ENCODE measurements around the gene SAP130.
A peak's percentile ranks its signal among the peaks of the same experiment; 100 is the strongest.

Gene SAP130

DNA sequence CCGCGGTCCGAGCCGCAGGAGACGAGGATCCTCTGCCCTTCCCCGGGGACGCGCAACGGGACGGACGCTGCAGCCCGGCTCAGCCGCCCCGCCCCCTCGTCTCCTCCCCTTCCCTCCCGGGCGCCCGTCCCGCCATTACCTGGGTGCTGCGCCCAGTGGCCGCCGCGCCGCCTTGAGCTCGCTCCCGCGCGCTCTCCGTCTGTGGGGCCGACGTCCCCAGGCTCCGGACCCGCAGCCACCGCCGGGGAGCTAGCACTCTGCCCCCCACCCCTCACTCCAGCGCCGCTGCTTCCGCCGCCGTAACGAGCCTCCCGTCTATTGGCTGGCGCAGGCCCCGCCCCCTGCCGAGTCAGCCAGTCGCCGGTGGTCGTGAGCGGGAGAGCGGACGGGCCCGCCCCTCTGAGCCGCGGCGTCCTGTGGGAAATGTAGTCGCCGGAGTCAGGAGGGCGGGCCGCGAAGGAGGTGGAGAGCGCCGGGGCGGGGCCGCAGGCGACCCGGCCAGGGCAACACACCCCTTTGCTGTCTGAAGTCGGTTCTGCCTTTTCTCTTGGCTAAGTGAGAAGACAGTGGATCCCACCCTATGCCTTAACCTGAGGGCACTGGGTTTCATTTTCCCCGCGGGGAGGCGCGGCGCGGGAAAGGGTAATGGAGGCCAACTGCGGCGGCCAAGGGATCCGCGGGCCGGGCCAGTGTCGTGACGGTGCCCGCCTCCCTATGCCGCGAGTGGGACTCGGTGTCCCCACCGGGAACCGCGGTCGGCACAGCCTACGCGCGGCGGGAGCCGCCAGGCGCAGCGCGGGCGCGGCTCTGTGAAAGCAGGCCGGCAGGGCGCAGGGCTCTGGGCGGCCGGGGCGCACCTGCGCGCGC, at the start of gene SAP130:
TSS of gene SAP130 (minus strand) at position 259 of the 867 bp plus-strand sequence. CDS start 1,767 bp downstream, outside the sequence.
- DNase-seq (ENCODE audit: low read depth in 2 of 2), result peak; percentile 97 to 98

DNA sequence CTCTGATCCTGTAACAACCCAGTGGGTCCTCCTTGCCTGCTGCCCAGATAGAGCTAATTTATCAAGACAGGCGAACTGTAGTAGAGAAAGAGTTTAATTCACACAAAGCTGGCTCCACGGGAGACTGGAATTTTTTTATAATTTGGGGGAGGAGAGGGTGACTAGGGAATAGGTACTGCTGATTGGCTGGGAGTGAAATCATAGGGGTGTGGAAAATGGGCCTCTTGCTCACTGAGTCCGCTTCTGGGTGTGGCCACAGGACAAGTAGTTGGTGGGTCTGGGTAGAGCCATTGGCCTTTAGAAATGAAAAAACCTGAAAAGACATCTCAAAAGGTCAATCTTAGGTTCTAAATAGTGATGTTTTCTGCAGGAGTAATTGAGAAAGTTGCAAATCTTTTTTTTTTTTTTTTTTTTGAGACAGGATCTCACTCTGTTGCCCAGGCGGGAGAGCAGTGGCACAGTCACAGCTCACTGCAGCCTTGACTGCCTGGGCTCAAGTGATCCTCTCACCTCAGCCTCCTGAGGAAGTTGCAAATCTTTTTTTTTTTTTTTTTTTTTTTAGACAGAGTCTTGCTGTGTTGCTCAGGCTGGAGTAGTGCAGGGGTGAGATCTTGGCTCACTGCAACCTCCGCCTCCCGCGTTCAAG, 48.7 kb upstream of the SAP130 start:
- no peak for DNase-seq (ENCODE audit: low read depth in 2 of 2)

DNA sequence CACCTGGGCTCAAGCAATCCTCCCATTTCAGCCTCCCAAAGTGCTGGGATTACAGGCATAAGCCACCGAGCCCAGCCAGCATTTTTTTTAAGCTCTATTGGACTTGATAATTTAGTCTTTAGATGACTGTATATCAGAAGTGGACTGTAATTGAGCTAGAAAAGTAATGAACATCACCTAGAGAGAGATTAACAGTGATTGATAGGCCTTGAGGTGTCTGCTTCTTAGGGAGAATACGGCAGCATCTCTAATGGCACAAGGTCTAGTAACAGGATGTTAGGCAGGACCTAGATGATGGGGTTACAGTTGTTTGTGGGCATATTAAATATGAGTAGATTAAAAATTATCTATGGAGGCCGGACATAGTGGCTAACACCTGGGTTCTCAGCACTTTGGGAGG, 45.4 kb upstream of the SAP130 start:
- no peak for DNase-seq (ENCODE audit: low read depth in 2 of 2)

DNA sequence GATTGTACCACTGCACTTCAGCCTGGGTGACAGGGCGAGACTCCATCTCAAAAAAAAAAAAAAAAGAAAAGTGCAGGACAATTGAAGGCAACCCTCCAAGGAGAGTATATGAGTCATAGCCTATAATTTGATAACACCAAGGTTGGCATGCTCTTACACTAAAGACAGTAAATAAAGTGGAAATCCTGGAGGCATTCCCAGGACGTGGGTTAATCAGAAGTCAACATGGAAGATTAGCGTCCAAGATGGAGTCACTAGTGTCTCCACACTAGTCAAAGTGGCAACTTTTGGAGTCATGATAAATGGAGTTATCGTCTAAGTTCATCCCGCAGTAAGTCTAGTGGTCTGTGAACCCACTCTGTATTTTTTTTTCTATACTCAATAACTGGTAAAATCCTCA, 41.9 kb upstream of the SAP130 start:
- DNase-seq (ENCODE audit: low read depth in 2 of 2), result no peak

DNA sequence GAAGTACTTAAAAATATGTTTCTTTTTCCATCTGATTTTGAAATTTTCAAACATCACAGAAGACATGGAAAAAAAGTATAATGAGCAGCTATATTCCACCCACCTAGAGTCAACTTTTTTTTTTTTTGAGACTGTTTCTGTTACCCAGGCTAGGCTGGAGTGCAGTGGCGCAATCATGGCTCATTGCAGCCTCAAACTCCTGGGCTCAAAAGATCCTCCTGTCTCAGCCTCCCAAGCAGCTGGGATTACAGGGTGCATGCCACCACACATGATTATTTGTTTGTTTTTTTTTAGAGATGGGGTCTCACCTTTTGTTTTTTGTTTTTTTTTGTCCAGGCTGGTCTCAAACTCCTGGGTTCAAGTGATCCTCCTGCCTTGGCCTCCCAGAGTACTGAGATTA, 36.5 kb upstream of the SAP130 start:
- DNase-seq (ENCODE audit: low read depth in 2 of 2), result no peak

DNA sequence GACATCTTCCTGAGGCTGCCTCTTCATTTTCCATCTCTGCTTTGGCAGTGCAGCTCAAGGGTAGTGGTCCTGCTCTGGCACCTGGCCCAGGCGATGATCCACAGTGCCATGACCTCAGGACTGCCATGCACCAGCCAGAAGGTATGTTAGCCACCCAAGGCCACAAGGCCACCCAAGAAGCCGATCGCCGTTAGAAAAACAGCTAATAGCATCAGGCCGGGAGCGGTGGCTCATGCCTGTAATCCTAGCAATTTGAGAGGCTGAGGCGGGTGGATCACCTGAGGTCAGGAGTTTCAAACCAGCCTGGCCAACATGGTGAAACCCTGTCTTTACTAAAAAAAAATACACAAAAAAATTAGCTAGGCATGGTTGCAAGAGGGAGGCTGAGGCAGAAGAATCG, 34.7 kb upstream of the SAP130 start:
- DNase-seq (ENCODE audit: low read depth in 2 of 2), result no peak

DNA sequence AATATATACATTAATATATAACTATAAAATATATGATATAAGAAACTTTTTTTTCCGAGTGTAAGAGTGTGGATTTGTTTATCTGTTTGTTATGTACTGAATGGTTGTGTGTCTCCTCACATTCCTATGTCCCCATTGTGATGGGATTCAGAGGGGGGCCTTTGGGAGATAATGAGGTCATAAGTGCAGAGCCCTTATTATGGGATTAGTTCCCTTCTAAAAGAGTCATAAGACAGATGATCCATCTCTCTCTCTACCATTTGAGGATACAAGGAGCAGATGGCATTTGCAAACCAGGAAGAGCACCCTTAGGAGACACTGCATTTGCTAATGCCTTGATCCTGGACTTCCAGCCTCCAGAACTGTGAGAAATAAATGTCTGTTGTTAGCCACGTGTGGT, 30.3 kb upstream of the SAP130 start:
- DNase-seq (ENCODE audit: low read depth in 2 of 2), result no peak

DNA sequence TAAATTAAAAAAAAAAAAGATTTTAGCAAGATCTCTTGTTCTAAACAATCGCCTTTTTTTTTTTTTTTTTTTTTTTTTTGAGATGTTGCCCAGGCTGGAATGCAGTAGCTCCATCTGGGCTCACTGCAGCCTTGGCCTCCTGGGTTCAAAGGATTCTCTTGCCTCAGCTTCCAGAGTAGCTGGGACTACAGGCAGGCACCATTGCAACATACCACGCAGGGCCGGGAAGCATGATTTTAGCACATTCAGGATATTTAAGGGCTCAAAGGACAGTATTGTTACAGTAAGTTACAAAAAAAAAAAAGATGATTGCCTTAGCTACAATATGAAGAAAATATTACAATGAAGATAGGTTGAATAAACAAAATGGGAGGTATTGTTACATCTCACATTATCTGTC, 29.5 kb upstream of the SAP130 start:
- DNase-seq (ENCODE audit: low read depth in 2 of 2), result no peak

DNA sequence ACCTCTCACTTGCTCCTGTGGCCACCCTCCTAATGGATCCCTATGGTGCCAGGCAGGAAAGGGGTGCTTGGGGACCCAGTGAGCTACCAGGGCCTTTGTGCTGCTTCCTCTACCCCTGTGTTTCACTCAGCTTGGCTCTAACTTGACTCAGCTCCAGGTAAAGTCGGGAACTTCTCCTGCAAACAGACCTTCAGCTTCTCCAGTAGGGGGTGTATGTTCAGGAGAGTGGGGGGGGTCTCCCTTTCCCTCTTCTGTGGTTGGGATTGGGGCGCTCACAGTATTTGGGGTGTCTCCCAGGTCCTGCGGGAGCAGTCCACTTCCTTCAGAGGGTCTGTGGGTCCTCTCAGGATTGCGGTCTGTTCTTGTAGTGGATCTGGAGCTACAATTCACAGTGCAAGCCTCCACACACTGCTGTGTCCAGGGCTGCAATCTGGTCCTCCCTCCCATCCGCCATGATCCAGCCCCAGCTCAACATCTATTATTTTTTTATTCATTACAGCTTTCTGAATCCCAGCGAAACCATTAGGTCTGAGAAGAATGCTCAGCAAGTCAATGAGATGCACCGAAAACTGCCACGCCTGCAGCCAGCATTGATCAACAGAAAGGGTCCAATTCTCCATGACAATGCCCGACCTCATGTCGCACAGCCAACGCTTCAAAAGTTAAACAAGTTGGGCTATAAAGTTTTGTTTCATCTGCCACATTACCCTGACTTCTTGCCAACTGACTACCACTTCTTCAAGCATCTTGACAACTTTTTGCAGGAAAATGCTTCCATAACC, 26.4 kb upstream of the SAP130 start:
- DNase-seq (ENCODE audit: low read depth in 2 of 2), result no peak

DNA sequence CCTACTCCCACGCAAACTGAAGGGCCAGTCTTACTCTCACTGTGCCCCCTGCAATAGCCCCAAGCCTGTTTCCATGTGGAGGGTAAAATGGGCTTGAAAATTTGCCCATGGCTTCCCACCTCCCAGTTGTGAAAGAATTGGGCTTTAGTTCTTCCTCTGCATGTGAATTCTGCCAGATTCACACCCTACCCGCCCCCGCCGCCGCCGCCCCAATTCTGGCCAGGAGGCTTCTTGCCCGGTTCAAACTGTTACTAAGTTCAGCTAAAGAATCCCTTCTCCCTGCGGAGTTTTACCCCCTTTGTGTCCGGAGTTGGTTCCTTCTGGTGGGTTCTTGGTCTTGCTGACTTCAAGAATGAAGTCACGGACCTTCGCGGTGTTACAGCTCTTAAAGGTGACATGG, 25.5 kb upstream of the SAP130 start:
- no peak for DNase-seq (ENCODE audit: low read depth in 2 of 2)

DNA sequence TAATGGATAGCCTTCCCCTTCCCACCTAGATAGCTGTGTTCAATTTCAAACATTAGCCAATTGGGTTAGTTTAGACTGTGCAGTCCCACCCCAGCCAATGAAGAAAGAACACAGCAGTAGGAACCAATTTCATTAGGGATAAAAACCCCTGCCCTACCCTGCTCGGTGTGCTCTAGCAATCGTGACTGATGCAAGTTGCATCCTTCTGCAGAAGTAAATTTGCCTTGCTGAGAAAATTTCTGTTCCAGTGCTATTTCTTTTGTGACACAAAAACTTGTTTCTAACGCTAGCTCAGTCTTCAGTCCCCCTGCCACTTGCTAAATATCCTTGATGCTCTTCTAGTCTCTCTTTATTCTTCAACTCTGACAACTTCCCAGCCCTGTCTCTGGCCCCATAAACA, 15.2 kb upstream of the SAP130 start:
- DNase-seq (ENCODE audit: low read depth in 2 of 2), result no peak

DNA sequence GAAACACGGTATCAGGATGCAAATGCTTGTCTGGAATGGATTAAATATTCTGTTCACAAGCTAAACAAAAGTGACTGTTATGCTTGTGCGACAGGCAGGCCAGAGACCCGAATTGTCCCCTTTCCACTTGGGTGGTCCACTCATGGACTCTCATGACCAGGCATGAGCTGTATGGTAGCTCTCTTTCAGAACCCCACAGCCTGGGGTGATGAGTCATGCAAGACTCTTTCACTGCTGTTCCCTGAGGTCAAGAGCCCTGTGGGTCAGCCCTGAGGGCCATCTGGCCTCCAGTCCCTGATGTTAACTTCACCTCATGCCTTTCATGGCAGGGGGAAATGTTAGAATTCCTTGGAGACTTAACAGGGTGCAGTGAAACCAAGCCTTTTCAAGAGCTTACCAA, 13.7 kb upstream of the SAP130 start:
- DNase-seq (ENCODE audit: low read depth in 2 of 2), result no peak

DNA sequence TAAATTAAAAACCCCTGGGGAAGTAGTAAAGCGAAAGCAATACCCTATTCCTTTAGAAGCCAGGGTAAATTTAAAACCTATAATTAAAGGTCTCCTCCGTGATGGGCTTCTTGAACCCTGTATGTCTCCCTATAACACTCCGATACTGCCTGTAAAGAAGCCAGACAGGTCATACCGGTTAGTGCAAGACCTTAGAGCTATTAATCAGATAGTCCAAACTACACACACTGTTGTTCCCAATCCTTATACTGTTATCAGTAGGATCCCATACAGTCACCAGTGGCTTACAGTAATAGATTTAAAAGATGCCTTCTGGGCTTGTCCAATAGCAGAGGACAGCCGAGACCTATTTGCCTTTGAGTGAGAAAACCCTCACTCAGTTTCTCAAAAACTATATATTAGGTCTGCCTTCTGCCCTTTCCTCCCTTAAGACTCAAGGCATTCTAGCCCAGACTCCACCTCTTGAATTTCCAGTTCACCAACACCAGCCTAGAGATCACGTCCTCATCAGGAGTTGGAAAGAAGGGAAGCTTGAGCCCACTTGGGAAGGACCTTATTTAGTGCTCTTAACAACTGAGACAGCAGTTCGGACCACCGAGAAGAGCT, 12.4 kb upstream of the SAP130 start:
- no peak for DNase-seq (ENCODE audit: low read depth in 2 of 2)

DNA sequence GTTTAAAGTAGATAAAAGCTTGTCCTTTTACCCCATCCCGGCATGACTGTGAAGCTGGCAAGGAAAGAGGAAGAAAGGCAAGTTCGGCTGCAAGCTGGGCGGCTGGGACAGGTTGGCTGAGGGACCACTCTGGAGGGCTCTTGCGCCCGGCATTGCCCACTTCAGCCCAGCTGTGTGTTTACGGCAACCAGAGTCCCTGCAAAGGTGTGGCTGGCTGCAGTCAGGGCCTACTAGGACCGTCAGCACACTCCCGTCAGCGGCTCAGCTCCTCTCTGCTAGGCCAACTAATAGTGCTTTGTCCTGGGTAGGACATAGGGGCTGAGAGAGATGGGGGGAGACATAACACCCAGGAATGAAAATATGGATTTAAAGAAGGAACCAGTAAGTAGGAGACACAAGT, 11.7 kb upstream of the SAP130 start:
- DNase-seq (ENCODE audit: low read depth in 2 of 2), result no peak

DNA sequence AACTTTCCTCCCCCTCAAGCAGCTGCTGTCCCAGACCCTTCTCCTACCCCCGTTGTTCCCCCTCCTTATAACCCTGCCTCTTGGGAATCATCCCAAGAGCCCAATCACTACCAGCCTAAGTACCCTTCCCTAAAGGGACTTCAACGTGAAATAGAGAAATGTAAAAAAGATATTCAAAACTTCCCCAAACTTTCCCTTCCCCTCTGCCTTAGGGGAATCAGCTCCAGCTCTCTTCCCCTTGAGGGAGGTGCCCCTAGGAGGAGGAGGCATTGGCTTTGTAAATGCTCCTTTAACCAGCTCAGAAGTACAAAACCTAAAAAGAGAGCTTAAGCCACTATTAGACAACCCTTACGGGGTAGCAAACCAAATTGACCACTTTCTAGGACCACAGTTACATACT, 10.6 kb upstream of the SAP130 start:
- no peak for DNase-seq (ENCODE audit: low read depth in 2 of 2)

DNA sequence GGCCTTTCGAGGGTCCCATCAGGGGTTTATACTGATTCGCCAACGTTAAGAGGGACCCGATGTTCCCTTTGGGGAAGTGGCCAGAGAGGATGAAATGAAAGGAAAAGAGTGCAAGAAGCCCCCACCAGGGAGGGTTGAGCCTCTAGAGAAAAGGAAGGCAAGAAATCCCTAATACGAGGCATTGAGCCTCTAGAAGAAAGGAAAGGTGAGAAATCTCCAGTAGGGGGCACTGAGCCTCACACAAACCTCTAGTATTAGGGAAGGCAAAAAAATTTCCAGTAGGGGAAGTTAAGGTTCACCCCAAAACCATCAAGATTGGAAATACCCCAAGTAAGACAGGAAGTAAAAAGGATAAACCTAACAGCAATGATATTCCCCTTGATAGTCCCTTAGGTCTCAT, 9.8 kb upstream of the SAP130 start:
- DNase-seq (ENCODE audit: low read depth in 2 of 2), result no peak

DNA sequence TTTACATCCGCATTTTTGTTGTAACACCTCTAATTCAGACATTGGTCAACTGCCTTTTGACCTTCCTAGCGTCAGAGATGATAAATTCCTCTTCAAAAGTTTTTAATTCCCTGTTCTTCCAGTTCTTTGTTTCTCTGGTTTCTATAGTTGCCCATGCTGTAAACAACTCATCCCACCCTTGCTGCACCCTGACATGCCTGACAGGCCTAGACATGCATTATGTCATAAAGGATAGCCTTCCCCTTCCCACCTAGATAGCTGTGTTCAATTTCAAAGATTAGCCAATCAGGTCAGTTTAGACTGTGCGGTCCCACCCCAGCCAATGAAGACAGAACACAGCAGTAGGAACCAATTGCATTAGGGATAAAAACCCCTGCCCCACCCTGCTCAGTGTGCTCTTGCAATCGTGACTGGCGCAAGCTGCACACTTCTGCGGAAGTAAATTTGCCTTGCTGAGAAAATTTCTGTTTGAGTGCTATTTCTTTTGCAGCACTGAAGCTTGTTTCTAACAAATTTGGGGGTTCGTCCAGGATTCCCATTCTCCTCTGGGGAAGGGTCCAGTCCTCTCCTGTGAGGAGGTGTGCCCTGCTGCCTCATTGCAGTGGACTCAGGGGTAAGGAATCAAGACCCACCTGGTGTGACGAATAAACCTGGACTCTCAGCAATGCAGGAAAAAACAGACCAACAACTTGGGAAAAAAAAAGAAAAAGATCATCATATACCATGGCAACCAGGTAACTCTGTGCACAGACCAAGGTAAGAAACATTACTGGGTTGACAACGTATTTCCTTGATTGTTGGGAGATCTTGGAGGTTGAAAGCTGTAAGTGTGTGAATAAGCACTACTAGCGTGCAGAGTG, 9.1 kb upstream of the SAP130 start:
- no peak for DNase-seq (ENCODE audit: low read depth in 2 of 2)

DNA sequence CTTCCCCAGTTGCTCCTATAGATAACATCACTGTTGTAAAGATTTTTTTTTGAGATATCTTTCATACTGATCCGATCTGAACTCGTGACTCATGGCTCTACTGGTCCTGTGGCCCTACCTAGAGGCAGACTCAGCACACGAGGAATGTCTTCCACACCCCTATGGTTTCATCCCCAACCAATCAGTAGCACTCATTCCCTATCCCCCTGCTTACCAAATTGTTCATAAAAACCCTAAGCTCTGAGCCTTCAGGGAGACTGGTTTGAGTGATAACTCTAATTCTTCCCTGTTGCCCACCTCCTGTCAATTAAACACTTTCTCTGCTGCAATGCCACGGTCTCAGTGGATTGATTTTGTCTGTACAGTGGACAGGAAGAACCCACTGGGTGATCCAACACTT, 4.2 kb upstream of the SAP130 start:
- no peak for DNase-seq (ENCODE audit: low read depth in 2 of 2)

DNA sequence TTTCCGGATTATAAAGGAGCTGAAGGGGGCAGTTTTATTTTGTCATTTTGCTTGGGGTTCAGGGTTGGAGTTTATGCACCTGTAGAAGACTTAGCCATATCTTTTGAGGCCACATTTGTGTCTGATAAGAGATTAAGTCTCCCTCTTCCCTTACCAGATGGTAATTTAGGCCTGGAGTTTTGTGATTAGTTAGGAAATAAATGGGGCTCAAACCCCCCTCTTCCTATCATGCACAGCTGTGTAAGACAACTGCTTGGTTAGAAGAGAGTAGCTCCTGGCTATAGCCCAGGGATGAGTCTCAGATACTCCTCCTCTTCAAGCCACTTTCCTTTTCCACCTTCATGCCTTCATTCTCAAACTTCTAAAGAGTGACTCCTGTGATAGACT, 802 bp upstream of the SAP130 start:
- DNase-seq (ENCODE audit: low read depth in 2 of 2), result no peak

DNA sequence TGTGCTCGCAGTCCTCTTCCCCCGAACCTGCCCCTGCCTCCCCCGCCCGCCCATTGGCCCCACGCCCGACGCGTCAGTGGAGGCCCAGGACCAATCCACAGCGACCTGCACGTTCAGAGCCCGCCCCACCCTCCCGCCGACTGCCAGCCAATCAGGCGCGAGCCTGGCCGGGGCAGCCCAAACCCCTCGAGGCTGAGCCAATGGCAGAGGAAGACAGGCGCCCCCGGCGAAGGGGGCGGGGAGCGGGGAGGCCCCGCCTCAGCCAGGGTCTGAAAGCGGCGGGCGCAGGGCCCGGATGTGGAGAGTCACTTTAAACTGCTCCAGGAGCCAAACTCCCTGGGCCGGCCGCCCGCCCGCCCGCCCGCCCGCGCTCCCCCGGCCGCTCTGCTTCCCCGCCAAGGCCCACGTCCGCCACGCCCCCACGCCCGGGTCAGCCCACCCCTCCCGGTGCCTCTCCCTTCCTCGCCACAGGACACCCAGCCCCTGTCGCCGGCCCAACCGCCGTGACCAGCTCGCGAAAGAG, 520 bp downstream of the SAP130 start:
- peak; percentile 100 for DNase-seq (ENCODE audit: low read depth in 2 of 2)

All from stimulated activated CD8-positive, alpha-beta memory T cell treated with anti-CD3 and anti-CD28 coated beads, Interleukin-15, amount 100 ng/mL, for 48 hours (primary cell).